GM12878 (cell line): ENCODE measurements around the gene F8A2. TPM values are rescaled to one million over a fixed set of nuclear protein-coding genes. Genes with fewer than 3 reads are reported as not detected.
A peak's percentile ranks its signal among the peaks of the same experiment; 100 is the strongest.

Experiments used
- ATAC-seq: fragments of 200-7000 bp; cut with Tn5 transposase; 3 replicates; pipeline ENCODE4 v1.9.1; 2020; ENCODE audit warnings: mild to moderate bottlenecking, moderate library complexity
- BruUV-seq: library from RNA; stranded (reverse); fragments of 400-500 nt; replicated peaks from 2 replicates; lab custom pipeline; 2021; lab: Mats Ljungman, UMichigan
- CTCF ChIA-PET: fragments of 300-600 bp; sonication (Branson Sonifier 250); formaldehyde crosslinking; extraction: SDS; loops from one replicate; lab custom pipeline; 2021; ENCODE audit warnings: inconsistent platforms; lab: Yijun Ruan, JAX
- POLR2A ChIA-PET: fragments of 350-600 bp; formaldehyde crosslinking; extraction: SDS; loops from one replicate; lab custom pipeline; 2021; ENCODE audit warnings: inconsistent platforms; lab: Charles Lee
- RAD21 ChIA-PET: fragments of 300-600 bp; sonication (Branson Sonifier 250); formaldehyde crosslinking; loops from one replicate; lab custom pipeline; 2023; ENCODE audit warnings: antibody characterized with exemption; ENCODE audit not compliant: unreplicated experiment; lab: Charles Lee
- SMC1A ChIA-PET: fragments of 300-600 bp; sonication (Branson Sonifier 250); formaldehyde crosslinking; loops from one replicate; lab custom pipeline; 2023; ENCODE audit not compliant: unreplicated experiment, uncharacterized antibody; lab: Charles Lee
- DNase-seq: peaks from one replicate; pipeline ENCODE4 v3.0.0-alpha.2; 2011; ENCODE audit warnings: low read depth, low spot score
- FAIRE-seq: peaks from 3 replicates; lab custom pipeline; 2011; peaks lifted over from hg19 to GRCh38; lab: Jason Lieb, UNC
- H2AFZ ChIP-seq: 2 replicates; pipeline ENCODE4 v1.6.0; 2011; ENCODE audit warnings: low read depth, low read length, control low read depth; ENCODE audit not compliant: control insufficient read depth
- H3K27ac ChIP-seq: 2 replicates; pipeline ENCODE4 v1.5.1; 2011; ENCODE audit warnings: control low read depth; ENCODE audit not compliant: control insufficient read depth, insufficient read depth
- H3K27me3 ChIP-seq, 2 experiments: replicated peaks in 1 of 2; 2 replicates each; pipeline versions ENCODE4 v1.6.0 to v1.6.1; 2011; ENCODE audit warnings: low read length in 1 of 2; ENCODE audit not compliant: control insufficient read depth in 2 of 2, insufficient read depth in 2 of 2
- H3K36me3 ChIP-seq, 2 experiments: 2 replicates each; pipeline ENCODE4 v1.5.1; 2011; ENCODE audit warnings: low read length in 1 of 2; ENCODE audit not compliant: control insufficient read depth in 2 of 2, insufficient read depth in 2 of 2
- H3K4me1 ChIP-seq: 2 replicates; pipeline ENCODE4 v1.6.1; 2011; ENCODE audit warnings: mild to moderate bottlenecking, low read length, moderate library complexity, mixed read lengths; ENCODE audit not compliant: control insufficient read depth, insufficient read depth
- H3K4me2 ChIP-seq: 2 replicates; pipeline ENCODE4 v1.6.0; 2011; ENCODE audit warnings: control low read depth; ENCODE audit not compliant: control insufficient read depth, insufficient read depth
- H3K4me3 ChIP-seq: fragments of 200-600 bp; sonication (generic); 2 replicates; pipeline ENCODE4 v1.5.1; 2016
- H3K79me2 ChIP-seq: 2 replicates; pipeline ENCODE4 v1.6.0; 2011; ENCODE audit warnings: low read length; ENCODE audit not compliant: control insufficient read depth, insufficient read depth
- H3K9ac ChIP-seq: 2 replicates; pipeline ENCODE4 v1.8.0; 2011; ENCODE audit warnings: low read length, control low read depth, mixed read lengths; ENCODE audit not compliant: control insufficient read depth, insufficient read depth
- H3K9me3 ChIP-seq: replicated peaks from 3 replicates; pipeline ENCODE4 v1.5.1; 2011; ENCODE audit warnings: mild to moderate bottlenecking, low read length; ENCODE audit not compliant: control insufficient read depth, insufficient read depth
- H4K20me1 ChIP-seq: 2 replicates; pipeline ENCODE4 v1.6.0; 2011; ENCODE audit not compliant: control insufficient read depth, insufficient read depth
- ATF2 ChIP-seq: IDR thresholded peaks from 2 replicates; pipeline ENCODE4 v1.6.1; 2012; ENCODE audit warnings: low read length, inconsistent platforms
- BHLHE40 ChIP-seq, 2 experiments: fragments of 450-650 bp in 1 of 2; IDR thresholded peaks; 2 replicates each; pipeline ENCODE4 v1.6.1; 2011 to 2017; ENCODE audit warnings: low read depth in 2 of 2, borderline replicate concordance in 1 of 2, improper control_type of control experiment in 1 of 2, low read length in 1 of 2, mild to moderate bottlenecking in 1 of 2
- JUNB ChIP-seq: IDR thresholded peaks from 2 replicates; pipeline ENCODE4 v1.6.1; 2016; ENCODE audit warnings: antibody characterized with exemption, mild to moderate bottlenecking
- PBX3 ChIP-seq: IDR thresholded peaks from 2 replicates; pipeline ENCODE4 v1.6.1; 2011; ENCODE audit warnings: mild to moderate bottlenecking, low read depth, low read length, moderate library complexity; ENCODE audit not compliant: insufficient replicate concordance
- SRF ChIP-seq, 2 experiments: IDR thresholded peaks; 2 replicates each; pipeline ENCODE4 v1.6.1; 2011; ENCODE audit warnings: low read depth in 2 of 2, low read length in 2 of 2, mild to moderate bottlenecking in 1 of 2, moderate library complexity in 1 of 2
- ZNF592 ChIP-seq: fragments of 450-650 bp; IDR thresholded peaks from 2 replicates; pipeline ENCODE4 v1.6.1; 2017; ENCODE audit warnings: mild to moderate bottlenecking, moderate library complexity
- WGBS: methylation state at CpG from one replicate; pipeline ENCODE4 v1.1.6; 2016; ENCODE audit warnings: low lambda C conversion rate; ENCODE audit not compliant: insufficient replicate concordance, insufficient coverage; ENCODE audit errors: missing lambda C conversion rate; 5-methylcytosine and 5-hydroxymethylcytosine counted together
- in situ Hi-C: fragments of 300-500 bp; cut with MboI; formaldehyde crosslinking; loops from 9 replicates; pipeline ENCODE4 v1.14.3; 2018; ENCODE audit warnings: mixed read lengths
- intact Hi-C: fragments of 100-400 bp; cut with micrococcal nuclease; formaldehyde crosslinking; loops from one replicate; pipeline ENCODE4 v1.14.2; 2022; ENCODE audit not compliant: unreplicated experiment
- polyA plus RNA-seq, 11 experiments: library from polyadenylated mRNA; depleted of rRNA in 4 of 11; unstranded in 6 of 11; stranded (reverse) in 5 of 11; fragments of >200 nt; fragmentation: Nextera tagmentation in 4 of 11; fragmentation: Illumina TruSeq in 1 of 11; extraction: Ambion mirVana in 4 of 11; extraction: Trizol in 1 of 11; gene quantifications; 1 replicate in 1 of 11; 2 replicates in 10 of 11; pipeline versions ENCODE4 v1.2.1 to v1.2.3, GENCODE V29; 2011 to 2016; ENCODE audit warnings: inconsistent platforms in 2 of 11, missing spikeins in 2 of 11, low read depth in 1 of 11
- total RNA-seq, 4 experiments: library from RNA; depleted of rRNA in 3 of 4; stranded (reverse); fragments of >200 nt in 3 of 4; fragmentation: Illumina TruSeq in 1 of 4; extraction: Trizol in 1 of 4; gene quantifications; 2 replicates each; pipeline versions ENCODE4 v1.2.1 to v1.2.3, GENCODE V29; 2013 to 2021

Gene F8A2
- total and polyA plus RNA-seq, 10 of the 15 experiments (the other 5 are each of a cell fraction or from before 2014, with no cell fraction given) = not detected

- TF ChIP-seq ZNF592 = no peak
Measured at GRCh38 chrX:155333544-155334100, 48.3 kb upstream of the F8A2 start (continued).

GRCh38 chrX:155334486-155335336 is 47.2 kb upstream of the F8A2 start, which contains the start of gene CLIC2:
CLIC2 (minus strand) TSS chrX:155334614; CDS start chrX:155334427, 187 bp downstream.
- Histone ChIP-seq H2AFZ (peak within 1 kb of the TSS; percentile 31), H3K9me3 (no peaks in the 10 kb centered on the region), H4K20me1 (no peaks in the 10 kb centered on the region), H3K27ac (peak within 1 kb of the TSS; percentile 36), H3K4me1 (no peaks in the 10 kb centered on the region), H3K27me3 (no peaks in the 10 kb centered on the region), H3K79me2 (peaks cover 3% of the 10 kb centered on the region), H3K36me3 (no peaks in the 10 kb centered on the region), H3K9ac (peak within 1 kb of the TSS; percentile 38), H3K4me2 (peak within 1 kb of the TSS; percentile 38), H3K4me3 (peak within 1 kb of the TSS; percentile 33; the same call in 1 of the 2 replicates)
- DNase-seq (no peak), FAIRE-seq (no peak), ATAC-seq (peak; percentile 82)
- in situ Hi-C loops (no loop called here), intact Hi-C loops (no loop called here)
- BruUV-seq = no TSS peak
- TF ChIP-seq SRF (IDR thresholded peaks at IDR 0.05; ENCODE audit: low read depth in 2 of 2, low read length in 2 of 2) = 0 out of 4 replicates have a peak, but pooled peaks of 1 of the 2 experiments have one; percentile 21
- peak; percentile 20; the same call in 1 of the 2 replicates for TF ChIP-seq JUNB
- TF ChIP-seq PBX3 = no peak
- TF ChIP-seq BHLHE40 (IDR thresholded peaks at IDR 0.05; ENCODE audit: borderline replicate concordance in 1 of 2, low read depth in 2 of 2, low read length in 1 of 2) = 0 out of 4 replicates have a peak, but pooled peaks of 1 of the 2 experiments have one; percentile 16
- TF ChIP-seq ATF2 = no peak
- SMC1A ChIA-PET = no interaction called here
- RAD21 ChIA-PET = no interaction called here
- POLR2A ChIA-PET = no interaction called here
- CTCF ChIA-PET = no interaction called here
- 34% methylated on average over 5 of the region's 5 CpGs for WGBS
